HG03159 (cell line): ENCODE data around the gene KDM4F.

ENCODE experiments used
- ATAC-seq: cut with Tn5 transposase; IDR thresholded peaks from one replicate; pipeline ENCODE4 v1.9.1; 2021; ENCODE audit warnings: mild to moderate bottlenecking, moderate library complexity; ENCODE audit not compliant: unreplicated experiment

The KDM4F gene

GRCh38 chr11:95059046-95059445 is 9.8 kb downstream of the KDM4F start:
- ATAC-seq, result no peak

GRCh38 chr11:95065336-95065735 is 16.1 kb downstream of the KDM4F start:
- no peak for ATAC-seq

DNA sequence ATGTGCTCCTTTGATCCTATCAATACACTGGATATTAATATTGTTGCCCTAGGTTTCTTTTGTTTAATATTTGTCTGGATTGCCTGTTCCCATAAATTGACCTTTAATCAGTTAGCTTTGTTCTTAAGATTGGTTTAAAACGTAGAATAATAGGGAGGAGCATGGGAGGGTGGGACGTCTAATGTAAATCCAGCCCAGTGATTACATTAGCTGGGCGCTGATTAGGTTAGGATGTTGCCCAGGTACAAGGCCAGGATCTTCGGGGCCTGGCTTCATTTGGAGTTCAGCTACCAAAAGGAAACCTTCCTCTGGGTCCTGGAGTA is 17.5 kb downstream of the KDM4F start, which contains the start of gene SRSF8:
SRSF8 (plus strand) TSS at position 204 of the 323 bp plus-strand sequence. CDS start 308 bp downstream, outside the sequence.
- peak; percentile 33 for ATAC-seq

GRCh38 chr11:95067039-95067840 is 18.0 kb downstream of the KDM4F start:
- peak; percentile 57 for ATAC-seq

- no peak for ATAC-seq
Measured at GRCh38 chr11:95067841-95068219, 18.6 kb downstream of the KDM4F start.

- ATAC-seq, result peak; percentile 67
Measured at GRCh38 chr11:95068549-95068948, 19.3 kb downstream of the KDM4F start.

DNA sequence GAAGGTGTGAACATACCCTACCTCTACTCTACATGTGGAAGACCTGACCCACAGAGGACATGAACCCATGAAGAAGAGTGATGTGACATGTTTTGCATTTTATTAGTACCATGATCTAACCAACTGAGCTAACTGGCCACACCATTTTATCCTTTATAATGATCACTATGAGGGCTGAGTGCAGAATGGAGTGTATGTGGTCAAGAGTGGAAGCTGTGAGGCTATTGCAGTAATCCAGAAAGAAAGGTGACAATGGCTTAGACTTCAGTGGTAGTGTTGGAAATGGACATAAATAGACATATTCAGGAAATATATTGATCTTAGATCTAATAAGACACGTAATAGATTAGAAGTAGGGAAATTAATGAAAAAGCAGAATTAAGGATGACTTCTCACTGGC is 21.2 kb downstream of the KDM4F start:
- no peak for ATAC-seq

- ATAC-seq, result no peak
Measured at GRCh38 chr11:95072948-95073347, 23.7 kb downstream of the KDM4F start.

GRCh38 chr11:95074792-95075563 is 25.8 kb downstream of the KDM4F start:
- ATAC-seq, result no peak

DNA sequence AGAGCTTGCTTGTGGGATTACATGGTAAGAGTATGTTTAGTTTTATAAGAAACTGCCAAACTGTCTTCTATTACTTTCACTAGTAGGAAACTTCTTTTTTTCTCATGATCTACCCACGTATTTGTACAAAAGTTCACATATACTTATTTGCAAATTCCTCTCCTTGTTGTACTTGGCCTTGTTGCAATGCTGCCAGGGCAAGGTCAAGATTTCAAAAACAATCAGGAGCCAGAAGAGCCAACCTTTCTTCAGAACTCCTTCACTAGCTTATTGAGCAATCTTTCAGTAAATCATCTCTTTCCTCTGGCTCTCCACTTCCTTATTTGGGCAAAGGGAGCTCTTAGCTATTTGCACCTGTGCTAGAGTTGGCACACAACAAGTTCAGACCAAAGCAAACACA is 27.2 kb downstream of the KDM4F start:
- ATAC-seq, result peak; percentile 55

- no peak for ATAC-seq
Measured at GRCh38 chr11:95076981-95077380, 27.8 kb downstream of the KDM4F start.

DNA sequence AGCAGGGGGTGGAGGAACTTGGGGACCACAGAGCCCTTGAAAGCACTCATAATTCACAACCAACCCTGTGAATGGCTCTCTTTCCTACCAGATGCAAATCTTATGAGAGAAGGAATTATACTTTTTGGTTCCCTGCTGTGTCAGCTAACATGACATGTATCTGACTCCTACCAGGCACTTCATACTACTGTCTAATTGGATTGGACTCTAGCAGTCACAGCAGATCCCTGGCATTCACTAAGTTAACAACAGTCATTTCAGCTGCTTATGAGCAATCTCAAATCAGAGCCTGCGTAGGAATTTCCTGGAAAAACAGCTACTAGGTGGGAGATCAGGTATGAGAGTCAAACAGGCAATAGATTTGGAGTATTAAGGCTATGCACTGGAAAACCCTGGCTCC is 29.3 kb downstream of the KDM4F start:
- no peak for ATAC-seq

- ATAC-seq, result no peak
Measured at GRCh38 chr11:95081010-95081409, 31.8 kb downstream of the KDM4F start.

- no peak for ATAC-seq
Measured at GRCh38 chr11:95081412-95081811, 32.2 kb downstream of the KDM4F start.

GRCh38 chr11:95082576-95083001 is 33.4 kb downstream of the KDM4F start:
- ATAC-seq, result no peak

DNA sequence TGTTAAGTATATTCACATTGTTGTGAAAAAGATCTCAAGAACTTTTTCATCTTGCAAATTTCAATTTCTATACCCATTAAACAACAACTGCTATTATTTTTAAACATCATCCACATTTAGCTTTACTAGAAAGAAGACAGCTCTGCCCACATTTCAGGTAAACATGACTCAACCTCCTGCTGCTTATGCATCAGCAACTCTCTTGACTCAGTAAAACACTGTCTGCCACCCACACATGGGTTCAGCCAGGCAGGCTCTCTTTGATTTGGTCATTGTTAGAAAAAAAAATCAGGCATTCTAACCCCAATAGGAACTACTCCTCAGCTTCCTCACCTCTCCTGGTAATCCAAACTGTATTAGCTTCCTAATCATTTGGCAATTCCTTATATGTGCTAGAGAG is 35.3 kb downstream of the KDM4F start:
- peak; percentile 32 for ATAC-seq

DNA sequence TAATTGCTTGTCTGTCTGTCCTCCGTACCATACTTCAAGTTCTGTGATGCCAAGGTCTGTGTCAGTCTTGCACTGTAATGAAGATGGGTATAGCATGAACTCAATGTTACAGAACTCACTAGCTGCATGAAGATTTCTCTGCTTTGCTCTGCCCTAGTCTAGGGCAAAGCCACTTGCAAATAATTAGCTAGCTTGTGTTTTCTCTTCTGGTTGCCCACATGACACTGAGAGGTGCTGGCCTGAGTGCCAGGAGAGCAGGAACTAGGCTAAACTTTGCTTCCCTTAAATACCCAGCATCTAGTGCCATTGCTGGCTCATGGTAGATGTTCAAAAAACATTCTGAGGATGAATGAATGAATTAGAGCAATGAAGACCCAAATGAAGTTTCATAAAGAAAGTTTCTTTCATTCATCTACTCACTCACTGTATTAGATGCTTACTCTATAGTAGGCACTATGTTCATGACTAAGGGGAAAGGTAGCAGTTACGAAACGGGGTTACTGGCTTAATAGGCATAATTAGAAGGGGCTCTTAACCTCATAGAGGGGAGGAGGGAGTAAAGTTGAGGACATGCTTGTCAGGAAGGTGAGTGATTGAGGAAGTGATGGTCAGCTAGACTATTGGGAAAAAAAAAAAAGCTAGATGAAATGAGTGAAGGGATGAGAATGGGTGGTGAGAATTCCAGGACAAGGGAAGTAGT is 36.0 kb downstream of the KDM4F start:
- no peak for ATAC-seq

GRCh38 chr11:95086151-95086550 is 36.9 kb downstream of the KDM4F start:
- no peak for ATAC-seq

GRCh38 chr11:95086836-95087570 is 37.8 kb downstream of the KDM4F start:
- no peak for ATAC-seq

GRCh38 chr11:95088946-95089619 is 39.9 kb downstream of the KDM4F start:
- peak; percentile 56 for ATAC-seq
